Neural crest cell (in vitro differentiated cells): ENCODE results near the gene WDR72. TPM values are rescaled to one million over a fixed set of nuclear protein-coding genes. Genes with fewer than 3 reads are reported as not detected.

Source experiments
- DNase-seq: peaks from one replicate; pipeline ENCODE4 v3.0.0; 2021; ENCODE audit warnings: low read depth, mixed read lengths, low spot score
- H3K27ac Mint-ChIP-seq: one replicate; pipeline ENCODE4 v1.8.0; 2021; ENCODE audit warnings: mild to moderate bottlenecking, mixed read lengths; ENCODE audit not compliant: unreplicated experiment
- H3K27me3 Mint-ChIP-seq: 2 replicates; pipeline ENCODE4 v1.8.0; 2021; ENCODE audit warnings: low read depth, mild to moderate bottlenecking, mixed read lengths
- H3K36me3 Mint-ChIP-seq: 2 replicates; pipeline ENCODE4 v1.8.0; 2021; ENCODE audit warnings: low read depth, mild to moderate bottlenecking, mixed read lengths
- H3K4me1 Mint-ChIP-seq: 2 replicates; pipeline ENCODE4 v1.8.0; 2021; ENCODE audit warnings: mixed read lengths
- H3K4me3 Mint-ChIP-seq: one replicate; pipeline ENCODE4 v1.8.0; 2021; ENCODE audit warnings: mild to moderate bottlenecking, mixed read lengths
- H3K9me3 Mint-ChIP-seq: 2 replicates; pipeline ENCODE4 v1.8.0; 2021; ENCODE audit warnings: mixed read lengths
- total RNA-seq: library from RNA; stranded (reverse); gene quantifications from 2 replicates; pipeline ENCODE4 v1.2.1, GENCODE V29; 2021
- TF ChIP-seq, protein P1 (sequence below): fragments of 200-600 bp; sonication (generic); conservative IDR thresholded peaks from 2 replicates; pipeline ENCODE4 v1.5.0; 2021; ENCODE audit warnings: antibody characterized with exemption, mild to moderate bottlenecking

The WDR72 gene
- total RNA-seq, 1 donor from 2014 or later = 1.7 TPM

DNA sequence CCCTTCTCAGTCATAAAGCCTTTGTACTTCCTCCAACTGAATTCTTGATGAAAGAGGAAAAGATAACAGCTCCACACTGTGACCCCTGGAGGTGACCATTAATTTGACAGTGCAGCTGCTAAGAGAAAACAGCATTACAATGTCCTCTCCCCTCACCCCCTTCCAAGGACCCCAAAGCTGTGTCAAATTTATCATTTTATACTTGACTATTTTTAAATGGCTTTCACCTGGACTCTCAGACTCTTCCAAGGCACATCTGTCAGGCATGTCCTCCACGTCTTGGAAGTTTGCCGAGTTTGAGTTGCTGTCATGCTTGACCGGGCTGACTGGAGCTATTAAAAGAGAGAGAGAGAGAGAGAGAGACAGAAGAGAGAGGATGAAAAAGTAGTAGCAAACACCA is 236.5 kb downstream of the WDR72 start:
- H3K9me3 Mint-ChIP-seq = peaks cover 3% of the 10 kb centered on the region
- TF ChIP-seq, protein P1, sequence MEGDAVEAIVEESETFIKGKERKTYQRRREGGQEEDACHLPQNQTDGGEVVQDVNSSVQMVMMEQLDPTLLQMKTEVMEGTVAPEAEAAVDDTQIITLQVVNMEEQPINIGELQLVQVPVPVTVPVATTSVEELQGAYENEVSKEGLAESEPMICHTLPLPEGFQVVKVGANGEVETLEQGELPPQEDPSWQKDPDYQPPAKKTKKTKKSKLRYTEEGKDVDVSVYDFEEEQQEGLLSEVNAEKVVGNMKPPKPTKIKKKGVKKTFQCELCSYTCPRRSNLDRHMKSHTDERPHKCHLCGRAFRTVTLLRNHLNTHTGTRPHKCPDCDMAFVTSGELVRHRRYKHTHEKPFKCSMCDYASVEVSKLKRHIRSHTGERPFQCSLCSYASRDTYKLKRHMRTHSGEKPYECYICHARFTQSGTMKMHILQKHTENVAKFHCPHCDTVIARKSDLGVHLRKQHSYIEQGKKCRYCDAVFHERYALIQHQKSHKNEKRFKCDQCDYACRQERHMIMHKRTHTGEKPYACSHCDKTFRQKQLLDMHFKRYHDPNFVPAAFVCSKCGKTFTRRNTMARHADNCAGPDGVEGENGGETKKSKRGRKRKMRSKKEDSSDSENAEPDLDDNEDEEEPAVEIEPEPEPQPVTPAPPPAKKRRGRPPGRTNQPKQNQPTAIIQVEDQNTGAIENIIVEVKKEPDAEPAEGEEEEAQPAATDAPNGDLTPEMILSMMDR = no peak
- H3K27ac Mint-ChIP-seq = no peak overlapping the region
- peaks cover 4% of the 10 kb centered on the region for H3K4me1 Mint-ChIP-seq
- no peak for DNase-seq
- H3K4me3 Mint-ChIP-seq = no peak overlapping the region
- no peaks in the 10 kb centered on the region for H3K27me3 Mint-ChIP-seq
- no peaks in the 10 kb centered on the region for H3K36me3 Mint-ChIP-seq

DNA sequence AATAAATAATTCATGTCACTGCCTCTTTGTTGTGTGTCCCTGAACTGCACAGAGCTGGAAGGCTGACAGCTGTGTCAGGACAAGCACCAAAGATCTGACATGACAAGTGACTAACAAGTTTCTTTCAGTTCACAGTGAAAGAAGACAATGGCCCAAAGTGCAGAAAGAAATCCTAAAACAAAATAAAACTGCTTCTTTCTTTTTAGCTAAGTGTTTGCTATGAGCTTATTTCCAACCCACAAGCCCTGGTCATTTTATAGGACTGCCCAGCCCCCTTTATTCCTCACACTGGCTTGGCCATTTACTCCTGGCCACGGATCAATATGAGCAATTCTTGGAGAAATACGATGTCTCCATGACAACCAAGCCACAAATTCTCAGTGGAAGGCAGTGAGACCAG is 238.5 kb downstream of the WDR72 start:
- DNase-seq = peak; percentile 20
- H3K27ac Mint-ChIP-seq = no peak overlapping the region
- H3K36me3 Mint-ChIP-seq = no peaks in the 10 kb centered on the region
- H3K4me3 Mint-ChIP-seq = no peak overlapping the region
- TF ChIP-seq, protein P1 = no peak
- H3K4me1 Mint-ChIP-seq = peaks cover 8% of the 10 kb centered on the region
- H3K9me3 Mint-ChIP-seq = peaks cover 1% of the 10 kb centered on the region
- H3K27me3 Mint-ChIP-seq = no peaks in the 10 kb centered on the region

DNA sequence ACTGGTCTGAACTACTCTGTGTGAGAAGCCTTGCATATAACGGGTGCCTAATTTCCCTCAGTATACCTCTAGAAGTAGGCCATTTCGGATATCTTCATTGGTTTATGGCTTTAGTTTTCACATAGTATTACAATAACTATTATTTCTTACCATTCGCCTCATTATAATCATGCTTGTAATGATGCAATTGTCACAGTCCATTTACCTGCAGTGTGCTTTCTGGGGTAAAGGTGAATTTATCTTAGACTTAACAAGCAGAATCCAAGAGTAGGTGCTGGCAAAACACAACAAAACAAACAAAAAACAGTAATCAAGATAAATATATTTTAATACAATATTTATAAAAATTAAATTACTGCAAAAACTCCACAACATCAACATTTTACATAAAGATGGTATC is 246.0 kb downstream of the WDR72 start:
- no peak overlapping the region for H3K4me3 Mint-ChIP-seq
- H3K27ac Mint-ChIP-seq = no peak overlapping the region

DNA sequence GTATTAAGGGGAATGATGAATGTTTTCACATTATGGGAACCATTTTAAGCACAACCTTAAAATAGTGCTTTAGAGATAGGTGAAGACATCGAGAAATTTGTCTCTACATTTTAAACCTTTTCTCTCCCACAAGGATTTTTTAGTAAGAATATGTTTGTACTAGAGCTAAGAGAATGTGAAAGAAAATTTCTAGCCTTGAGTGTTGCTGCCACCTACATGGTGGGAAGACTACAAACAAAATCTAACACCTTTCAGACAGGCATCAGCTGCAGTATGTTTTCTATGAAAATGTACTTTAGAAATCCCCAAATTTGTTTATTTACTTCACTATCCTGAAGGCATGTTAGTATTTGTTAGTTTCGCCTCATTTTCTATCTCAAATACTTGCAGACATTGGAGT is 247.4 kb downstream of the WDR72 start:
- H3K27me3 Mint-ChIP-seq = no peaks in the 10 kb centered on the region
- no peak overlapping the region for H3K27ac Mint-ChIP-seq
- no peaks in the 10 kb centered on the region for H3K4me1 Mint-ChIP-seq
- DNase-seq = no peak
- H3K4me3 Mint-ChIP-seq = no peak overlapping the region
- H3K36me3 Mint-ChIP-seq = no peaks in the 10 kb centered on the region
- TF ChIP-seq, protein P1 = peak; percentile 43
- H3K9me3 Mint-ChIP-seq = no peaks in the 10 kb centered on the region

More for the DNA sequence above, 246.0 kb downstream of the WDR72 start:
- H3K36me3 Mint-ChIP-seq = no peaks in the 10 kb centered on the region
- TF ChIP-seq, protein P1 = no peak
- H3K9me3 Mint-ChIP-seq = no peaks in the 10 kb centered on the region
- peaks cover 5% of the 10 kb centered on the region for H3K4me1 Mint-ChIP-seq
- no peaks in the 10 kb centered on the region for H3K27me3 Mint-ChIP-seq
- DNase-seq = no peak

DNA sequence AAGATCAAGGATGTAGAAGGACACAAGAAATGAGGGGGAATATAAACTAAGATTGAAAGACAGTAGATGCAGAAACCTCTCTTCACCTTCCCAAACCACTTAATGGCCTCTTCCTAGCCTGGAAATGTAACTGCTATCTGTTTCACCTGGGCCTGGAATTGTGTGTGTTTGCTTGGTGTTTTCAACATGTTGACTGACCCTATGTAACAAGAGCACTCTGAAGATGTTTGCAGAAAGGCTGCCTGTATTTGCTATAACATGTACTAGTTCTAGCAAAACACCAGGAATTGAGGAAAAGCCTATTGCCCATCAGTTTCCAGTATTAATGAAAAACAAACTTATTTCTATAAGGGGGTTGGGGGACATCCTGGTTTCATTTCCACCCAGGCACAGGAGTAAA is 248.3 kb downstream of the WDR72 start:
- TF ChIP-seq, protein P1 = no peak
- no peaks in the 10 kb centered on the region for H3K4me1 Mint-ChIP-seq

DNA sequence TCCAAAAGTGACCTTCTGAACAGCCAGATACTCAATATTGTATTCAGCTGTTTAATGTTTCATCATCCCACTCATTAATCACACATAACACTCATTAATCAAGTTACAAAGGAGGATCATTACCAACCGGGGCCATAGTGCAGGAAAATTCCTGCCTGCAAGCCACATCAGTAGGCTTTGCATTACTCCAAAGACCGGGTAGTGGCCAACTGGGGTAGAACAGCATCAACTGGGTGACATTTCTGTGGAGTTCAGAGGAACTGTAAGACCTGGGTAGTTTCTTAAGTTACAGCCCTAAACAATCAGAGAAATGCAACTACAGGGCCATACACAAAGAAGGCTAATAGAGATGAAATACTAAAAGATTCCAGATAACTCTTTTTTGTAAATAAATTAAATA is 253.1 kb downstream of the WDR72 start:
- no peaks in the 10 kb centered on the region for H3K36me3 Mint-ChIP-seq
- no peak for DNase-seq
- H3K27ac Mint-ChIP-seq = no peak overlapping the region
- H3K4me3 Mint-ChIP-seq = no peak overlapping the region
- H3K27me3 Mint-ChIP-seq = no peaks in the 10 kb centered on the region
- H3K4me1 Mint-ChIP-seq = no peaks in the 10 kb centered on the region
- TF ChIP-seq, protein P1 = no peak
- H3K9me3 Mint-ChIP-seq = peaks cover 4% of the 10 kb centered on the region

More for the DNA sequence above, 248.3 kb downstream of the WDR72 start:
- H3K36me3 Mint-ChIP-seq = no peaks in the 10 kb centered on the region
- H3K9me3 Mint-ChIP-seq = no peaks in the 10 kb centered on the region
- DNase-seq = no peak
- H3K27ac Mint-ChIP-seq = no peak overlapping the region
- no peak overlapping the region for H3K4me3 Mint-ChIP-seq
- no peaks in the 10 kb centered on the region for H3K27me3 Mint-ChIP-seq
